Stimulated activated CD4-positive, alpha-beta T cell treated with anti-CD3 and anti-CD28 coated beads, Interleukin-2, amount 100 ng/mL, for 48 hours (primary cell): ENCODE measurements around the gene HRH2.

Experiments
- DNase-seq, 2 donors: peaks; one replicate each; pipeline ENCODE4 v3.0.0-alpha.2; 2020

Gene HRH2

GRCh38 chr5:175678074-175678473 lies 20.2 kb downstream of the HRH2 start:
- DNase-seq, result no peak

DNA sequence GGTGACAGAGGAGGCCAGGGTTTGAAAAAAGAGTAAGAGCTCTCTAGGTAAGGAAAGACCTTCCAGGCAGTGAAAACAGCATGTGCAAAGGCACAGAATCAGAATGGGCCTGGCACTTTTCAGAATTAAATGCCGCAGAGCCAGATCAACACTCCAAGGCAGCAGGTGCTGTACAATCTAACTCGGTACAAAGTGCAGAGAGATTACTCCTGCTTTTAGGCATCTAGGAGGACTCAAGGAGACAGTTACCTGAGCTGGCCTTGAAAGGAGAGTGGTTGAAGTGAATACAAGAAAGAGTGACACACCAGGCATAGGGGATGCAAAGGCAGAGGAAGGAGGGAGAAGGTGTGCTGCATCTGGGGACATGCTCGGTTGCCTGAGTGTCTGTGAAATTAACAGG lies 21.5 kb downstream of the HRH2 start:
- DNase-seq, result no peak

GRCh38 chr5:175680020-175680419 lies 22.1 kb downstream of the HRH2 start:
- no peak for DNase-seq

GRCh38 chr5:175680463-175680862 lies 22.6 kb downstream of the HRH2 start:
- DNase-seq, result no peak

- no peak for DNase-seq
These were observed 23.4 kb downstream of the HRH2 start for GRCh38 chr5:175681045-175681967.

GRCh38 chr5:175681968-175682340 lies 24.1 kb downstream of the HRH2 start:
- no peak for DNase-seq

GRCh38 chr5:175682664-175683063 lies 24.8 kb downstream of the HRH2 start:
- DNase-seq, result no peak

- DNase-seq, result no peak
These were observed 25.4 kb downstream of the HRH2 start for GRCh38 chr5:175683231-175683630.

DNA sequence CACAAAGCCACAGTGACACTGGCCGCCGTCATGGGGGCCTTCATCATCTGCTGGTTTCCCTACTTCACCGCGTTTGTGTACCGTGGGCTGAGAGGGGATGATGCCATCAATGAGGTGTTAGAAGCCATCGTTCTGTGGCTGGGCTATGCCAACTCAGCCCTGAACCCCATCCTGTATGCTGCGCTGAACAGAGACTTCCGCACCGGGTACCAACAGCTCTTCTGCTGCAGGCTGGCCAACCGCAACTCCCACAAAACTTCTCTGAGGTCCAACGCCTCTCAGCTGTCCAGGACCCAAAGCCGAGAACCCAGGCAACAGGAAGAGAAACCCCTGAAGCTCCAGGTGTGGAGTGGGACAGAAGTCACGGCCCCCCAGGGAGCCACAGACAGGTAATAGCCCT lies 26.1 kb downstream of the HRH2 start:
- DNase-seq, result no peak

DNA sequence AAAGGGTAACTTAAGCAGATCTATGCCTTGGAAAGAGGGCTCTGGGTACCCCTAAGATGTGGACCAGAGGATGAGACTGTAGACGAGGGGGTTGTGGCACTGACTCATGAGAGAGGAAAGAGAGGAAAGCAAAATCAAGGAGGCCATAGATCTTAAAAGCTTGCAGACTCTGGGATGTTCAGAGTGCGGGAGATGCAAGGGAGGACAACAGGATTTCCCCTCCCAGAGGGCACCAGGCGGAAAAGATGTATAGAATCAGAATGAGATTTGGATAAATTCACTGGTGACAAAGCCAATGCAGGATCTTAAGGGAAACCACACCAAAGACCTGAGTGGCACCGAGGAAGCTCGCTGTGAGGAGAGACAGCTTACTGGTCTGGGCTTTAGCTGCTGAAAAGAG lies 27.1 kb downstream of the HRH2 start:
- DNase-seq, result no peak

- DNase-seq, result no peak
These were observed 28.0 kb downstream of the HRH2 start for GRCh38 chr5:175685701-175686350.

- DNase-seq, result no peak
These were observed 28.5 kb downstream of the HRH2 start for GRCh38 chr5:175686396-175686795.

DNA sequence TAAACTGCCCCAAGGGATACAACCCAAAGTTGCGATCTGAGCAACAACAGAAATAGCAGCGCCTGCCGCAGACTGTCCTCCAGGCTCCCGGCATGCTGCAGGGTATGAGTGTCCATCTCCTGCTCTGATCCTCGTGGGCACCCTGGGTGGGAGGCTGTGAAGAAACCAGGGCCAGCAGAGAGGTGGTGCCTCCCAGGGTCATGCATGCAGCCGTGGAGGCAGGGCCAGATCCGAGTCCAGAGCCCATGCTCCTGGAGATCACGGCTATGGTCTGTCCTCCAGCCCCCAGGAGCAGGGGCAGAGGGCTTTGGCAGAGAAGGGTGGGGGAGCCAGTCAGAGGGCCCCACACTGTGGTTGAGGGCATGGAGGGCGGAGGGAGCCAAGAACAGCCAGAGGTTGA lies 29.0 kb downstream of the HRH2 start:
- no peak for DNase-seq

GRCh38 chr5:175687231-175687701 lies 29.4 kb downstream of the HRH2 start:
- no peak for DNase-seq

DNA sequence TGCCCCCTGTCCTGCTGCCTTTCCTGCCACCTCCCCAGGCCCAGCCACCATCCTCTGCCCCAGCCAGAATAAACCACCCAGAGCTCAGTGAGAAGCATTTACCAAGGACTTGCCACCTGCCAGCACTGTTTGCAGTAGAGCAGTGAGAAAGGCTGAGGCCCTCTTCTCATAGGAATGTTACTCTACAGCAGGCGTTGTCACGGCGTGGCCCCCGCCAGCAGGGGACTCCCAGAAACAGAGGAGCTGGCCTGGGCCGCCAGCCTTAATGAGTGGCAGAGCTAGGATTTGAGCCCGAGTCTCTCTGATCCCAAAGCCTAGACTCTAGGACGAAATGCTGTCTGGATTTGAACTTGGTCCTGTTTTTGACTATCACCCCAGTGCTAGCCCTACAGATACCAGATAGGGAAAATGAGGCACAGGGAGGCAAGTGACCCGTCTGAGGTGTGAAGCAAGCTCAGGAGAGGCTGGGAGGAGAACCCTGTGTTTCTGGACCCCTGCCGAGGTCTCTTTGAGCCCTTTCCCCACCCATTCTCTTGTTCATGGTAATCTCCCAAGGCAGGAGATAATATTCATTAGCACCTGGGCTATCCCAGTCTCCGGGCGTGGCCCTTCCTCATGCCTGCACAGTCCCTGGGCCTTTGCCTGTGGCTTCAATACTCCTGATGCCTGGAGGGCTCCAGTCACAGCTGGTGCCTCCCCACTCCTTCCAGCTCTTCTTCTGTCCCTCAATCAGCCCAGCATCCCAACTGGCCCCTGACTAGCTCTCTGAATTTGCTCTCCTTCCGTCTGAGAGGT lies 30.7 kb downstream of the HRH2 start:
- no peak for DNase-seq

- DNase-seq, result no peak
These were observed 31.5 kb downstream of the HRH2 start for GRCh38 chr5:175689147-175689991.

DNA sequence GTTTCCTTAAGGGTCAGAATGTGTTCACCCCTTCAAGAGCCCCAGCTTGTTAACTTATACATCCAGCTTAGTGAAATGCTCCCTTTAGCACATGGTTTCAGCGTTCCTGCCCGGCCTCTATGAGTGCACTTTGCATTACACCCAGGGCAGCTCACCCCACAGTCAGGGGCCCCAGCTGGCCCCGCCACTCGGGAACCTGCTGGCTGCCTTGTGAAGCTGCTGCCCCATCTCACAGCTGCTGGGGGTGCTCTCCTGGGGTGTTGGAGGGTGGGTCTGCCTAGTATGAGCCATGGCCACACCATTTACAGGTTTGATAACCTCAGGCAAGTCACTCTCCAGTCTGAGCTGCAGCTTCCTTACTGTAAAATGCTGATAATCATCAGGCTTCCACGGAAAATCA lies 32.2 kb downstream of the HRH2 start:
- DNase-seq, result no peak

DNA sequence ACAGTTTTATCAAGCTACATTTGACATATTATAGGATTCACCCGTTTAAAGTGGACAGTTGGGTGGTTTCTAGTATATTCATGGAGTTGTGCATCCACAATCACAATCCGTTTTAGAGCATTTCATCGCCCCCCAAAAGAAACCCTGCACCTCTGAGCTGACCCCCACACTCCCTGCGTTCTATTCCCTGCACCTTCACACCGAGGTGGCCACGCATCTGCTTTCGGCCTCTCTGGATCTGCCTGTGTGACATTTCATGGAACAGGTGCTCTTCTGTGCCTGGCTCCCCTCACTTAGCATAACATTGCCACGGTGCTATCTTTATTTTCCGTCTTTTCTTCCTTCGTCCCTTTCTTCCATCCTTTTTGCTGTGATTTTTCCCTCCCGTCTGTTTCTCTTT lies 32.7 kb downstream of the HRH2 start:
- no peak for DNase-seq

DNA sequence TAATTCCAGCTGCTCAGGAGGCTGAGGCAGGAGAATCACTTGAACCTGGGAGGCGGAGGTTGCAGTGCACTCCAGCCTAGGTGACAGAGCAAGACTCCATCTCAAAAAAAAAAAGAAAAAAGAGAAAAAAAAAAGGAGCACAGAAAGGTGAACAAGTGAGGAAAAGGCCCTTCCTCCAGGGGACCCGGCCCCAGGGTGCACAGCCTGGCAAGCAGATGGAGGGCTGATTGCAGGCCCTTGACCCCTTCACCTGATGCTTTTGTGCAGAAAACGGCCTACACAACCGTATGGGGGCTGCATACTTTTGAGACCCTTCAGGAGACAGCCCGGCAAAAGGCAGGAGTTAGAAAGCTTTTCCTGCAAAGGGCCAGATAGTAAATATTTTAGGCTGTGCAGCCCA lies 33.9 kb downstream of the HRH2 start:
- DNase-seq, result no peak

DNA sequence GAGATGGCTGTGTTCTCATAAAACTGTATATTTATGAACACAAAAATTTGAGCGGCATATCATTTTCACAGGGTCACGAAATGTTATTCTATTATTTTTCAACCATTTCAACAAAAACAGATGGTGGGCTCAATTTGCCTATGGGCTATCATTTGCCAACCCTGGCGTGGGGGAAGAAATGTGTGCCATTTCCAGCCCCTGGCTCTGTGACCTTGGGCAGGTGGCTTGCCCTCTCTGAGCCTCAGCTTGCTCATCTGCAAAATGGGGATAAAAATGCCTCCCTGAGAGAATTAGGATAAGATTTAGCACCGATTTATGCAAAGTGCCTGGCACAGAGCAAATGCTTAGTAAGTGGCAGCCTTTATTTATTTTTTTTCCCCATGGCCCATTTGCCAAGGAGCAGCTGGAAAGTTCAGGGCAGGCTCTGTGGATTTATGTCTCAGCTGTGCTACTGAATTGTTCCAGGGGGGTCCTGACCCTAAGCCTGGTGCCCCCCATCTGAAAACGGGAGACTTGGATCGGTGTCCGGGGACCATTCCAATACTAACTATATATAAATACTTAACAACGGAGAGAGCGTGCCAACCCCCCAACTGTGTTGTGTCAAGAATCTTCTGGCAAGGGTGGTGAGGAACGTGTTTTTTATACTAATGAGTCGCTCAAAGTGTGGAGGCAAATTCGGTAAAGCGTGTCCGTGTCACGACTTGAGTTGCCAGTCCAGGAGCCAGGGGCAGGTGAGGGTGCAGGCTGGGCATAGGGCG lies 34.5 kb downstream of the HRH2 start:
- DNase-seq, result no peak

GRCh38 chr5:175692996-175693710 lies 35.3 kb downstream of the HRH2 start:
- DNase-seq, result no peak
